IMR-90 (cell line): ENCODE measurements around the gene CEL. TPM values are rescaled to one million over a fixed set of nuclear protein-coding genes. Genes with fewer than 3 reads are reported as not detected.

ENCODE experiments used
- ATAC-seq: fragments of 200-7000 bp; cut with Tn5 transposase; 2 replicates; pipeline ENCODE4 v1.9.1; 2020; ENCODE audit warnings: low read depth, mild to moderate bottlenecking, moderate library complexity
- BruUV-seq: library from RNA; stranded (reverse); fragments of 400-500 nt; replicated peaks from 2 replicates; lab custom pipeline; 2021; lab: Mats Ljungman, UMichigan
- CTCF ChIA-PET: fragments of 300-600 bp; formaldehyde crosslinking; extraction: SDS; loops from one replicate; lab custom pipeline; 2021; ENCODE audit warnings: antibody characterized with exemption; lab: Yijun Ruan, JAX
- POLR2A ChIA-PET: fragments of 300-600 bp; sonication (Branson Sonifier 250); formaldehyde crosslinking; loops from one replicate; lab custom pipeline; 2022; ENCODE audit warnings: antibody characterized with exemption; ENCODE audit not compliant: unreplicated experiment; lab: Charles Lee
- DNase-seq: peaks from one replicate; pipeline ENCODE4 v3.0.0; 2013
- H2AFZ ChIP-seq: replicated peaks from 2 replicates; pipeline ENCODE3; 2013; ENCODE audit warnings: low read length, mild to moderate bottlenecking; ENCODE audit not compliant: poor library complexity
- H2AK5ac ChIP-seq: 2 replicates; pipeline ENCODE4 v1.6.1; 2013; ENCODE audit warnings: low read depth, low read length, inconsistent platforms
- H2AK9ac ChIP-seq: replicated peaks from 2 replicates; pipeline ENCODE3; 2013; ENCODE audit warnings: mild to moderate bottlenecking, low read depth, low read length, moderate library complexity; ENCODE audit not compliant: poor library complexity
- H2BK120ac ChIP-seq: 2 replicates; pipeline ENCODE4 v1.6.1; 2013; ENCODE audit warnings: low read depth, low read length, inconsistent platforms
- H2BK15ac ChIP-seq: 3 replicates; pipeline ENCODE4 v1.6.1; 2013; ENCODE audit warnings: low read depth, low read length, inconsistent platforms
- H2BK20ac ChIP-seq: 2 replicates; pipeline ENCODE4 v1.6.1; 2013; ENCODE audit warnings: low read depth, mild to moderate bottlenecking, inconsistent platforms, low read length, moderate library complexity
- H2BK5ac ChIP-seq: 2 replicates; pipeline ENCODE4 v1.6.1; 2013; ENCODE audit warnings: mild to moderate bottlenecking, low read depth, low read length, inconsistent platforms; ENCODE audit not compliant: poor library complexity, severe bottlenecking
- H3K14ac ChIP-seq: replicated peaks from 2 replicates; pipeline ENCODE4 v1.6.1; 2013; ENCODE audit warnings: low read depth, low read length, inconsistent platforms
- H3K18ac ChIP-seq: 2 replicates; pipeline ENCODE4 v1.6.1; 2013; ENCODE audit warnings: low read depth, low read length, control low read depth
- H3K23ac ChIP-seq: 2 replicates; pipeline ENCODE4 v1.6.1; 2013; ENCODE audit warnings: low read depth, low read length, inconsistent platforms
- H3K27ac ChIP-seq: 2 replicates; pipeline ENCODE4 v1.5.1; 2013; ENCODE audit warnings: mild to moderate bottlenecking, control low read depth, low read length; ENCODE audit not compliant: insufficient read depth
- H3K27me3 ChIP-seq: 2 replicates; pipeline ENCODE4 v1.6.1; 2013; ENCODE audit warnings: low read length; ENCODE audit not compliant: control insufficient read depth, insufficient read depth
- H3K36me3 ChIP-seq: 2 replicates; pipeline ENCODE4 v1.6.1; 2013; ENCODE audit warnings: low read length, mixed read lengths; ENCODE audit not compliant: control insufficient read depth, insufficient read depth
- H3K4ac ChIP-seq: 2 replicates; pipeline ENCODE4 v1.6.1; 2013; ENCODE audit warnings: low read depth, low read length, inconsistent platforms
- H3K4me1 ChIP-seq: 2 replicates; pipeline ENCODE4 v1.6.1; 2013; ENCODE audit warnings: low read length, mixed read lengths; ENCODE audit not compliant: control insufficient read depth, insufficient read depth
- H3K4me2 ChIP-seq: 2 replicates; pipeline ENCODE4 v1.6.1; 2013; ENCODE audit warnings: low read depth, mild to moderate bottlenecking, control low read depth, low read length, moderate library complexity
- H3K4me3 ChIP-seq: 2 replicates; pipeline ENCODE4 v1.5.1; 2013; ENCODE audit warnings: low read depth, mild to moderate bottlenecking, control low read depth, low read length, moderate library complexity; ENCODE audit not compliant: insufficient read depth
- H3K56ac ChIP-seq: 2 replicates; pipeline ENCODE4 v1.6.1; 2013; ENCODE audit warnings: low read length, inconsistent platforms; ENCODE audit not compliant: insufficient read depth; ENCODE audit errors: extremely low read depth
- H3K79me1 ChIP-seq, 2 experiments: 2 replicates each; pipeline ENCODE4 v1.6.1; 2013; ENCODE audit warnings: low read length in 2 of 2, inconsistent platforms in 1 of 2, low read depth in 1 of 2
- H3K9ac ChIP-seq: 2 replicates; pipeline ENCODE4 v1.6.1; 2013; ENCODE audit warnings: low read depth, low read length, control low read depth
- H3K9me1 ChIP-seq: 2 replicates; pipeline ENCODE4 v1.6.1; 2013; ENCODE audit warnings: low read length, inconsistent platforms; ENCODE audit not compliant: insufficient read depth
- H3K9me3 ChIP-seq: 2 replicates; pipeline ENCODE4 v1.6.1; 2013; ENCODE audit warnings: low read length; ENCODE audit not compliant: control insufficient read depth, insufficient read depth
- H4K20me1 ChIP-seq: 2 replicates; pipeline ENCODE4 v1.6.1; 2013; ENCODE audit warnings: low read length, inconsistent platforms; ENCODE audit not compliant: insufficient read depth
- H4K5ac ChIP-seq: 2 replicates; pipeline ENCODE4 v1.6.1; 2013; ENCODE audit warnings: mild to moderate bottlenecking, low read depth, low read length, control low read depth
- H4K8ac ChIP-seq, 2 experiments: 2 replicates each; pipeline ENCODE4 v1.6.1; 2013; ENCODE audit warnings: low read depth in 2 of 2, low read length in 2 of 2, control low read depth in 1 of 2, inconsistent platforms in 1 of 2
- H4K91ac ChIP-seq: 2 replicates; pipeline ENCODE4 v1.6.1; 2013; ENCODE audit warnings: low read depth, low read length, inconsistent platforms; ENCODE audit not compliant: insufficient read depth
- BHLHE40 ChIP-seq: fragments of 150-350 bp; IDR thresholded peaks from 2 replicates; pipeline ENCODE4 v1.6.1; 2016; ENCODE audit warnings: mild to moderate bottlenecking, low read depth, low read length
- CEBPB ChIP-seq: IDR thresholded peaks from 2 replicates; pipeline ENCODE4 v1.6.1; 2012; ENCODE audit warnings: low read depth, low read length, improper control_type of control experiment
- CHD1 ChIP-seq: IDR thresholded peaks from 2 replicates; pipeline ENCODE4 v1.6.1; 2012; ENCODE audit warnings: low read depth, low read length, improper control_type of control experiment
- FOS ChIP-seq: fragments of 150-350 bp; IDR thresholded peaks from 2 replicates; pipeline ENCODE4 v1.6.1; 2016; ENCODE audit warnings: low read depth, low read length
- MAFK ChIP-seq: IDR thresholded peaks from 2 replicates; pipeline ENCODE4 v1.6.1; 2012; ENCODE audit warnings: low read depth, low read length, improper control_type of control experiment
- MAZ ChIP-seq: IDR thresholded peaks from 2 replicates; pipeline ENCODE4 v1.6.1; 2012; ENCODE audit warnings: low read depth, mild to moderate bottlenecking, low read length, improper control_type of control experiment, moderate library complexity, borderline replicate concordance
- MXI1 ChIP-seq: IDR thresholded peaks from 2 replicates; pipeline ENCODE4 v1.6.1; 2012; ENCODE audit warnings: low read depth, mild to moderate bottlenecking, low read length, moderate library complexity, borderline replicate concordance
- NFE2L2 ChIP-seq: fragments of 150-350 bp; IDR thresholded peaks from 2 replicates; pipeline ENCODE4 v1.6.1; 2016; ENCODE audit warnings: low read depth, mild to moderate bottlenecking, low read length
- POLR2A ChIP-seq: IDR thresholded peaks from 2 replicates; pipeline ENCODE4 v1.6.1; 2012; ENCODE audit warnings: mild to moderate bottlenecking, low read depth, low read length
- RAD21 ChIP-seq: IDR thresholded peaks from 2 replicates; pipeline ENCODE4 v1.6.1; 2012; ENCODE audit warnings: low read length, improper control_type of control experiment
- RCOR1 ChIP-seq: IDR thresholded peaks from 2 replicates; pipeline ENCODE4 v1.6.1; 2012; ENCODE audit warnings: mild to moderate bottlenecking, low read length, improper control_type of control experiment; ENCODE audit not compliant: insufficient replicate concordance
- RFX5 ChIP-seq: IDR thresholded peaks from 2 replicates; pipeline ENCODE4 v1.8.0; 2012; ENCODE audit warnings: low read depth, mild to moderate bottlenecking, low read length, moderate library complexity
- SMC3 ChIP-seq: fragments of 150-350 bp; IDR thresholded peaks from 2 replicates; pipeline ENCODE4 v1.6.1; 2016; ENCODE audit warnings: low read depth, mild to moderate bottlenecking, antibody characterized with exemption, low read length, moderate library complexity
- USF2 ChIP-seq: fragments of 150-350 bp; IDR thresholded peaks from 2 replicates; pipeline ENCODE4 v1.6.1; 2017; ENCODE audit warnings: mild to moderate bottlenecking, antibody characterized with exemption, low read length, low read depth
- WGBS, 2 experiments: methylation state at CpG; one replicate each; pipeline versions ENCODE4 v1.1.5 to v1.1.7; 2013; ENCODE audit warnings: missing lambda C conversion rate in 2 of 2; ENCODE audit not compliant: insufficient read length in 1 of 2; ENCODE audit errors: extremely low coverage in 2 of 2; 5-methylcytosine and 5-hydroxymethylcytosine counted together
- dilution Hi-C: fragments of 300-500 bp; cut with HindIII; formaldehyde crosslinking; loops from one replicate; pipeline ENCODE4 v1.14.3; 2018; ENCODE audit warnings: low sequenced_read_pairs; ENCODE audit not compliant: unreplicated experiment
- in situ Hi-C: fragments of 300-500 bp; cut with MboI; formaldehyde crosslinking; loops from 3 replicates; pipeline ENCODE4 v1.14.3; 2019; ENCODE audit warnings: low sequenced_read_pairs, inconsistent platforms, mixed read lengths
- intact Hi-C: fragments of 100-400 bp; cut with micrococcal nuclease; formaldehyde crosslinking; loops from 2 replicates; pipeline ENCODE4 v1.10.0; 2022
- polyA plus RNA-seq, 3 experiments: library from polyadenylated mRNA; depleted of rRNA; stranded (reverse); fragments of >200 nt; gene quantifications; 2 replicates each; pipeline ENCODE4 v1.2.3, GENCODE V29; 2012; ENCODE audit warnings: low replicate concordance in 1 of 3
- total RNA-seq: library from RNA; depleted of rRNA; stranded (reverse); fragments of >200 nt; gene quantifications from 2 replicates; pipeline ENCODE4 v1.2.3, GENCODE V29; 2012

Gene CEL
- total and polyA plus RNA-seq, 2 of the 4 experiments (the other 2 are of a cell fraction) = under 0.01 to 0.75 TPM

GRCh38 chr9:133014696-133015095 lies 47.1 kb upstream of the CEL start:
- in situ Hi-C loops (no loop called here), dilution Hi-C loops (no loop called here), intact Hi-C loops (no loop called here)
- no CpG with 5 or more reads among the region's 5 CpGs for WGBS, 2 experiments
- no peak for TF ChIP-seq RAD21
- TF ChIP-seq MAFK = no peak
- no peak for TF ChIP-seq FOS
- no peak for TF ChIP-seq BHLHE40
- TF ChIP-seq CEBPB = no peak
- no peak for TF ChIP-seq POLR2A
- TF ChIP-seq NFE2L2 = no peak
- TF ChIP-seq CHD1 = no peak
- no peak for TF ChIP-seq RFX5
- TF ChIP-seq RCOR1 = no peak
- no peak for TF ChIP-seq USF2
- TF ChIP-seq MAZ = no peak
- no peak for TF ChIP-seq MXI1
- no peak for TF ChIP-seq SMC3
- Histone ChIP-seq H4K20me1 (no peaks in the 10 kb centered on the region), H2AK5ac (no peak overlapping the region), H3K36me3 (no peaks in the 10 kb centered on the region), H4K91ac (no peak overlapping the region), H3K27me3 (peaks cover 11% of the 10 kb centered on the region), H2AK9ac (no peak overlapping the region), H3K79me1 (no peaks in the 10 kb centered on the region), H3K4me3 (no peak overlapping the region), H3K4me2 (no peak overlapping the region), H3K4ac (no peak overlapping the region), H3K4me1 (no peaks in the 10 kb centered on the region), H3K18ac (no peak overlapping the region), H3K9me1 (no peaks in the 10 kb centered on the region), H3K9ac (no peak overlapping the region), H2BK15ac (no peak overlapping the region), H2BK20ac (no peak overlapping the region), H3K27ac (no peak overlapping the region), H2AFZ (no peak overlapping the region), H4K8ac (no peak overlapping the region), H3K56ac (no peak overlapping the region), H3K9me3 (peaks cover 6% of the 10 kb centered on the region), H2BK5ac (no peak overlapping the region), H4K5ac (no peak overlapping the region), H3K14ac (no peak overlapping the region), H3K23ac (no peak overlapping the region), H2BK120ac (no peak overlapping the region)
- no peak for ATAC-seq
- DNase-seq = no peak
- no TSS peak for BruUV-seq
- POLR2A ChIA-PET = no interaction called here
- CTCF ChIA-PET = interaction anchor here (0.7 to 2.4 kb wide), 2 partner anchors 7 to 37 kb away, joined by 3 to 11 read pairs; no protein-coding TSS in a partner anchor
